ENCODE data around the gene UBE3A.

Gene UBE3A

DNA sequence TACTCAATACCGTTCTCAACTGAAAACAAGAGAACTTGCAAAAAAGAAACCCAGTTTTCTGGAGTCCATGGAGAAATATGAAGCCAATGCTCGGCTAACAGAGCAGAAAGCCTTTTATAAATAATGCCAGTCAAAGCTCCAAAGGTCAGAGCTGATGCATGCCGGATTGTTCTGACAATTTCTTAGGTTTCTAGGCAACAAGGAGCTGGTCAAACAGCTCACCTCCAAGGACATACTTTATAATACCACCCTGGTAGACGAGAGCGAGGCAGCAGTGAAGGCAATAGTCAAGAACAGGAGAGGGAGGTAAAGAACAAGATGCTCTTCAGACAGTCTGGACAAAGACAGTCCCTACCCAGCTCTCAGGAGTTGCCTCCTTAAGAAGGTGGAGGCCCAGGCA, 111.1 kb downstream of the UBE3A start:
- no peak for DNase-seq

DNA sequence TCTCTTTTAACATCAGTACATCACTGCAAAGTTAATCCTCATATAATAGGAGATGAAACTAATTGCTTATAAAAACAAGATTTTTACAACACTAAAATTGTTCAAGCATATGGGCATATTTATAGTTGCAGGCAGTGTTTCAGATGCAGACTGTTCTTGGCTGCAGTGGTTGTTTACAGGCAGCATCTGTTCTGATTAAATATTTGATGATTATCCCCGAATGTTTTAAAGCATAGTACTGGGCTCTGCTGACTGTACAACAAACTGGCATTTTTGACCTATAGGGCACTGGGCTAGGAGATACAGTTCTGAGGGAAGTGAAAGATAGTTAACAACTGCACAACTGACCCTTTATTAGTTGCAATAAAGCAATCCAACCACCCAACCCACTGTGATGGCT, 113.6 kb downstream of the UBE3A start:
- DNase-seq: no peak

DNA sequence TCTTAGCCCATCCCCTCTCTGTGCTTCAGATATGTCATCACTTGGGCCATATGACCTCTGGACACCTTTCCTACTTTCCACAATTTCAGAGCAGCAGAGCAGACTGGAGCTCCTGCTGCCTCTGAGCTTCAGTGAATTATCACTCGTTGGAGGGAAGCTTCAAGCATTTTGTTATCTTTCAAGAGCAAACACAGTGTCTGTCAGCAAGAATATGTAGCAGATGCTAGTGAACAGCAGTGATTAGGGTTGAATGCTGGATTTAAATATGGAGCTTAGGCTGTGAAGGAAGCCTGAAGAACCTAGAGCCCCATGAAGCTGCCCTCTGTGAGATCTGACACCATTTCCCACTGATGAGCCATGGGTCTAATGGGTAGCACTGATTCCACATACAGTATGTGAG, 115.4 kb downstream of the UBE3A start:
- no peak for DNase-seq

DNA sequence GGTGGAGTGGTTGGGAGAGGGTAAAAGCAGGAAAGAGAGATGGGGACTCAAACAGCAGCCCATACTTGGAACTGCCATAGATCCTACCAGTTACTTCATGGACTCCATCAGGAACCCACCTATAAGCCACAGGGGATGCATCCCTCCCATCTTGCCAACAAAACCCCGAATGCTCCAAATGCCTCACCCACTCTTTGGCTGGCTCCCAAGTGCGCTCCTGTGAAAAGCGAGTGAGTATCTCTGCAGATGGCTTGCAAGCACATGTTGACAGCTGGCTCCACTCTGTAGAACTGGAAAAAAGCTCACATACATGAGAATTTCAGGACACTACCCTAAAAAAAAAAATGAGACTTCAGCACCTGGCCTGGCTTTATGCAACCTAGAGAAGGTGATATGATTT, 151.0 kb downstream of the UBE3A start:
- DNase-seq: peak; percentile 1
